HL-60 (cell line): Measurements from ENCODE around the gene DAZAP1.

ENCODE experiments used
- DNase-seq, 2 experiments: peaks; one replicate each; pipeline ENCODE4 v3.0.0-alpha.2; 2010 to 2020; ENCODE audit warnings: low read depth in 1 of 2, low spot score in 1 of 2
- H3K27ac ChIP-seq: fragments of 250-450 bp; sonication (Bioruptor Pico); replicated peaks from 2 replicates; pipeline ENCODE4 v1.5.1; 2020; ENCODE audit warnings: mild to moderate bottlenecking, moderate library complexity
- H3K27me3 ChIP-seq: fragments of 250-450 bp; sonication (Bioruptor Pico); 2 replicates; pipeline ENCODE4 v1.5.1; 2021; ENCODE audit warnings: mild to moderate bottlenecking, moderate library complexity; ENCODE audit not compliant: insufficient read depth, poor library complexity, severe bottlenecking
- H3K4me3 ChIP-seq: replicated peaks from 2 replicates; pipeline ENCODE4 v1.5.1; 2011; ENCODE audit warnings: mild to moderate bottlenecking, control low read depth, low read length; ENCODE audit not compliant: insufficient read depth
- CTCF ChIP-seq: IDR thresholded peaks from one replicate; pipeline ENCODE4 v1.5.1; 2011; ENCODE audit warnings: low read length, control low read depth, inconsistent platforms; ENCODE audit not compliant: insufficient read depth
- GABPA ChIP-seq: IDR thresholded peaks from 2 replicates; pipeline ENCODE4 v1.6.1; 2012; ENCODE audit warnings: low read depth
- POLR2AphosphoS5 ChIP-seq: IDR thresholded peaks from 2 replicates; pipeline ENCODE4 v1.6.1; 2012; ENCODE audit warnings: low read depth
- REST ChIP-seq: IDR thresholded peaks from 2 replicates; pipeline ENCODE4 v1.6.1; 2012; ENCODE audit warnings: low read depth; ENCODE audit not compliant: insufficient replicate concordance
- SPI1 ChIP-seq: IDR thresholded peaks from 2 replicates; pipeline ENCODE4 v1.6.1; 2012; ENCODE audit warnings: low read depth, mild to moderate bottlenecking, borderline replicate concordance

Gene DAZAP1

GRCh38 chr19:1459479-1459878 lies 52.1 kb downstream of the DAZAP1 start:
- no peak for DNase-seq
- peaks cover 33% of the 10 kb centered on the region for H3K27me3 ChIP-seq
- no peak for TF ChIP-seq CTCF
- TF ChIP-seq SPI1 = peak; percentile 27; the same call in 1 of the 2 replicates
- H3K27ac ChIP-seq = no peak overlapping the region
- no peak overlapping the region for H3K4me3 ChIP-seq

- no peak overlapping the region for H3K27ac ChIP-seq
- no peak for TF ChIP-seq REST
- TF ChIP-seq POLR2AphosphoS5 = no peak
- no peak for TF ChIP-seq SPI1
- TF ChIP-seq GABPA = no peak
- TF ChIP-seq CTCF = no peak
- H3K27me3 ChIP-seq = peaks cover 29% of the 10 kb centered on the region
- H3K4me3 ChIP-seq = no peak overlapping the region
- DNase-seq = no peak
Observed at GRCh38 chr19:1460033-1460995, 52.9 kb downstream of the DAZAP1 start.

- H3K4me3 ChIP-seq = no peak overlapping the region
- no peak for DNase-seq
- peaks cover 23% of the 10 kb centered on the region for H3K27me3 ChIP-seq
- TF ChIP-seq POLR2AphosphoS5 (no peak), REST (no peak), SPI1 (no peak), GABPA (no peak), CTCF (no peak)
- no peak overlapping the region for H3K27ac ChIP-seq
Observed at GRCh38 chr19:1461862-1462261, 54.5 kb downstream of the DAZAP1 start.
